ENCODE data around the gene KCNMB1.

DNA sequence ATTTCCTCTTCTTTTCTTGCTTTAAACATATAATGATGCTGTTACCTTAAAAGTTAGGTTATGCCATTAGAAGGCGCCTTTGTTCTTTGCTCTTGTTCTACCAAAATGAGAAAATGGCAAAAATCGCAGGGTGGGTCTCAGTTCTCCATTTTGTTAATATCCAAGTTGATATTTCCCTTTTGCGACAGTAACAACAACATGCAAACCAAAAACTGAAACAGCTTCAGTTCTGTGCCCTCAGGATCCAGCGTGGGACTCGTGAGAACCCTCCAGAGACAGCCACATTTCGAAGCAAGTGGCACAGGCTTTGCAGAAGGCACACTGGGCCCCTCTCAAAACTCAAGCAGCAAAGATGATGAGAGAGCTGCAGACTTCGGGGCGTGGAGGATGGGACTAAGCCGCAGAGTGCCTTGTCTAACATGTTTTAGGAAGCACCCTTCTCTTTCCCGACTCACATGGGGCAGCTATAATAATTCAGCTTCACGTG lies 58.6 kb downstream of the KCNMB1 start:
- no peak for TF ChIP-seq CTCF (IDR thresholded peaks at IDR 0.05)
- TF ChIP-seq POLR2A (IDR thresholded peaks at IDR 0.05): no peak
